ENCODE data around the gene NELFB. TPM values are rescaled to one million over a fixed set of nuclear protein-coding genes. Genes with fewer than 3 reads are reported as not detected.

Gene NELFB
- total and polyA plus RNA-seq, 10 donors: 26.6 to 49.7 (median 38.7) TPM

DNA sequence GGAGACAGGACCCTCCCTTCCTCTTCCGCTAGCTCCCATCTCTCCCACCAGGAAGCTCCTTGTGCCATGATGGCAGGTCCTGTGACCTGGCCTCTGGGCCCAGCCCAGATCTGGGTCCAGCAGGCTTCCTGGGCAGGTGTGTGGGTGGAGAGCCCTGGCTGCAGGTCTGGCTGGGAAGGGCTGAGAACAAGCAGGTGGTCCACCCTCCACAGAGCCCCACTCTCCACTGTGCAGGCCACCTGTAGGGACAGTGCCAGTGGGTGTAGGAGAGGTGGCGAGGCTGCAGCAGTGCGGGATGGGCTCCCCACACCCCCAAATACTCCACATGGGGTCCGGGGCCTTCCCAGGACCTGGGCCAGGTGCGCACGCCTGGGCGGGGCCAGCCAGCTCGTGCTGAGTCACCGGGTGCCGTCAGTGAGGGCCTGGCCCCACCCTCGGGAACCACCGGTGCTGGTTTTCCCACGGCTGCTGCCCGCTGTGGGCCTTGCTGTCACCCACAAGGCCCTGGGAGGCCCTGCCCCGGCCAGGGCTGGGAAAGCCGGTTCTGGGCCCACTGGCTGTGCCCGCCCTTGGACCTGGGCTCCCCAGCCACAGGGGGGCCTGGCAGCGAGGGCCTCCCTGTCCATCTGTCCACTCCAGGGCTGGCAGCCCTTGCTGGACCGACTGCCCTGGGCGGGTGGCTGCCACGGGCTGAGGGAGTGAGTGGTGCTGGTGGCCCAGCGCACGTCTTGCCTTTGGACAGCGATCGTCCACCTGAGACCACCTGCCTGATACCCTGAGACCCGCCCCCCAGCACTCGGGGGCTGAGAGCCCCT, 56.3 kb downstream of the NELFB start:
- Histone ChIP-seq H3K27me3 (replicated peaks in 1 of 7) (peaks cover 0 to 35% (median 13%) of the 10 kb centered on the region in 7 donors), H3K36me3 (no peaks in the 10 kb centered on the region), H3K4me3 (no peak overlapping the region), H3K9me3 (no peaks in the 10 kb centered on the region), H3K27ac (no peak overlapping the region), H3K4me1 (peaks cover 7 to 56% (median 32%) of the 10 kb centered on the region in 6 donors)
- TF ChIP-seq, protein P1, sequence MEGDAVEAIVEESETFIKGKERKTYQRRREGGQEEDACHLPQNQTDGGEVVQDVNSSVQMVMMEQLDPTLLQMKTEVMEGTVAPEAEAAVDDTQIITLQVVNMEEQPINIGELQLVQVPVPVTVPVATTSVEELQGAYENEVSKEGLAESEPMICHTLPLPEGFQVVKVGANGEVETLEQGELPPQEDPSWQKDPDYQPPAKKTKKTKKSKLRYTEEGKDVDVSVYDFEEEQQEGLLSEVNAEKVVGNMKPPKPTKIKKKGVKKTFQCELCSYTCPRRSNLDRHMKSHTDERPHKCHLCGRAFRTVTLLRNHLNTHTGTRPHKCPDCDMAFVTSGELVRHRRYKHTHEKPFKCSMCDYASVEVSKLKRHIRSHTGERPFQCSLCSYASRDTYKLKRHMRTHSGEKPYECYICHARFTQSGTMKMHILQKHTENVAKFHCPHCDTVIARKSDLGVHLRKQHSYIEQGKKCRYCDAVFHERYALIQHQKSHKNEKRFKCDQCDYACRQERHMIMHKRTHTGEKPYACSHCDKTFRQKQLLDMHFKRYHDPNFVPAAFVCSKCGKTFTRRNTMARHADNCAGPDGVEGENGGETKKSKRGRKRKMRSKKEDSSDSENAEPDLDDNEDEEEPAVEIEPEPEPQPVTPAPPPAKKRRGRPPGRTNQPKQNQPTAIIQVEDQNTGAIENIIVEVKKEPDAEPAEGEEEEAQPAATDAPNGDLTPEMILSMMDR (IDR thresholded peaks at IDR 0.05 in 8 of 11, conservative IDR thresholded peaks at IDR 0.05 in 3 of 11): no peak
- peak in 1 of 3 donors; percentile 10 for TF ChIP-seq POLR2AphosphoS5 (IDR thresholded peaks at IDR 0.05)
- DNase-seq: peak; percentile 73
- 64 to 87% (median 76%) methylated on average over 9 to 27 of the region's 27 CpGs for whole genome bisulfite sequencing, 5 donors
- intact Hi-C loops (cut with DNase I; ENCODE audit: low total_unique reads): no loop called here

DNA sequence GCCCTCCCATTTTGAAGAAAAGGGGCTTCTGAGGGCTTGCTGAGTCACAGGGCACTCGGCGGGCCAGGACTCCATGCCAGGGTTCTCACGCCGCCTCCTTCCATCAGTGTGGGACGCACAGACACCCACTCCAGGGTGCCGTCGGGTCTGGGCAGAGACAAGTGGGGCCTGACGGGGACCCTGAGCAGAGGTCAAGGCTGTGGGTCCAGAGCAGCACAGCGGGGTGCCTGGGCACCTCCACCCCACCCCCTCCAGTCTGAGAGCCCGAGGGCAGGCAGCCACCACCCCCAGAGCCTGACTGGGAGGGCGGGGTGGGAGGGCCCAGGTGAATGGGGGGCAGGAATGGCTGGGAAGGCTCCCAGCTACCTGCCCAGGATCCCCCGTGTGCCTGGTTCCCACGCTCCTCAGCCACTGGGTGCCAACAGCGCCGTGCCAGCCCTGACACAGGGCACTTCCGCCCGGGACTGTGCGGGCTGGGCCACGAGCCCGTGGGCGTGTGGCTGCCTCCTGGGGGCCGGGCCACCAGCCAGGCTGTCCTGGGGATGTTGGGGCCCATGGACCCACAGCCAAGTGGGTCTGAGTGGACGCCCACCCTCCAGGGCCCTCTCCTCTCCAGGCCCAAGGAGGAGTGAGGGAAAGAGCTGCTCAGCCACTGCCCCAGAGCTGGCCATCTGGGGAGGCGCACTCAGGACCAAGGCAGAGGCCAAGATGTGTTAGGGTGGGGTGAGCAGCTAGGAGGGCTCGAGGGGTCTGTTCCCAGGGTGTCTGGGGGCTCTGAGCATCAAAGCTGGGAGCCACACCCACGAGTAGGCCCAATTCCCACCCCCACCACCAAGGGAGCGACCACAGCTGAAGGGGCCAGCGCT, 57.1 kb downstream of the NELFB start:
- no peak overlapping the region for H3K4me3 ChIP-seq

GRCh38 chr9:137312852-137313325, 57.8 kb downstream of the NELFB start:
- 87 to 95% (median 91%) methylated on average over 6 of the region's 6 CpGs for WGBS, 5 donors
- Histone ChIP-seq H3K27me3 (replicated peaks in 1 of 7) (peaks cover 0 to 34% (median 16%) of the 10 kb centered on the region in 7 donors), H3K27ac (no peak overlapping the region), H3K9me3 (no peaks in the 10 kb centered on the region), H3K4me1 (peaks cover 4 to 54% (median 28%) of the 10 kb centered on the region in 6 donors), H3K36me3 (no peaks in the 10 kb centered on the region), H3K4me3 (no peak overlapping the region)
- peak; percentile 68 for DNase-seq
- TF ChIP-seq POLR2A (IDR thresholded peaks at IDR 0.05) (no peak), POLR2AphosphoS5 (IDR thresholded peaks at IDR 0.05) (no peak)
- TF ChIP-seq, protein P1 (IDR thresholded peaks at IDR 0.05 in 8 of 11, conservative IDR thresholded peaks at IDR 0.05 in 3 of 11): no peak
- intact Hi-C loops (cut with DNase I; ENCODE audit: low total_unique reads): no loop called here

More for the DNA sequence above, 57.1 kb downstream of the NELFB start:
- DNase-seq: peak; percentile 54
- intact Hi-C loops (cut with DNase I; ENCODE audit: low total_unique reads): no loop called here
- Histone ChIP-seq H3K27ac (no peak overlapping the region), H3K9me3 (no peaks in the 10 kb centered on the region), H3K4me1 (peaks cover 4 to 56% (median 31%) of the 10 kb centered on the region in 6 donors), H3K36me3 (no peaks in the 10 kb centered on the region), H3K27me3 (replicated peaks in 1 of 7) (peaks cover 0 to 35% (median 16%) of the 10 kb centered on the region in 7 donors)
- WGBS, 5 donors: 76 to 82% (median 79%) methylated on average over 7 to 28 of the region's 28 CpGs
- TF ChIP-seq, protein P1 (IDR thresholded peaks at IDR 0.05 in 8 of 11, conservative IDR thresholded peaks at IDR 0.05 in 3 of 11): no peak
- TF ChIP-seq POLR2A (IDR thresholded peaks at IDR 0.05) (no peak), POLR2AphosphoS5 (IDR thresholded peaks at IDR 0.05) (no peak)

Measured in spleen (tissue), 11 donors.